GM12875 (cell line): ENCODE measurements around the gene XDH.

Experiments used
- H3K4me3 ChIP-seq: one replicate; pipeline ENCODE4 v1.5.1; 2011; ENCODE audit warnings: low read depth, low read length, control low read depth
- CTCF ChIP-seq: IDR thresholded peaks from 2 replicates; pipeline ENCODE4 v1.5.1; 2011; ENCODE audit warnings: low read depth, mild to moderate bottlenecking, control low read depth, inconsistent platforms, low read length, moderate library complexity, borderline replicate concordance; ENCODE audit not compliant: insufficient read depth

XDH gene

GRCh38 chr2:31381601-31382000 is 32.9 kb downstream of the XDH start:
- H3K4me3 ChIP-seq = no peak overlapping the region
- no peak for TF ChIP-seq CTCF

DNA sequence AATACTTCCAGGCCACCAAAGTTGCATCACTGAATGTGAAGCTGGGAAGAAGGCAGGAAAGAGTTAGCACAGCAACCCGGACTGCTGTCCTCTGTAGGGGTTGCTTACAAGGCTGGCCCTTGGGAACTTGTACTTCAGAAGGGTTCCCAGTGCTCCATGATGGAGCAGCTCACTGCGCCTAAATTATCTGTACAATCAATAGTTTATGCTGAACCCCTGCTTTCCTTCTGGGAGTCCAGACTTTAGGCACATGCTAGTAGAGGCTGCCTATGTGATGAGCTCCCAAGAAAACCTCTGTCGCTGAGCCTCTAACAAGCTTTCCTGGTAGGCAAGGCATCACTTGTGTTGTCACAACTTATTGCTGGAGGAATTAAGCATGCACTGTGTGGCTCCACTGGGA is 34.3 kb downstream of the XDH start:
- TF ChIP-seq CTCF = no peak

GRCh38 chr2:31379747-31380146 is 34.8 kb downstream of the XDH start:
- H3K4me3 ChIP-seq = no peak overlapping the region
- TF ChIP-seq CTCF = no peak

More for the DNA sequence above, 34.3 kb downstream of the XDH start:
- H3K4me3 ChIP-seq = no peak overlapping the region

DNA sequence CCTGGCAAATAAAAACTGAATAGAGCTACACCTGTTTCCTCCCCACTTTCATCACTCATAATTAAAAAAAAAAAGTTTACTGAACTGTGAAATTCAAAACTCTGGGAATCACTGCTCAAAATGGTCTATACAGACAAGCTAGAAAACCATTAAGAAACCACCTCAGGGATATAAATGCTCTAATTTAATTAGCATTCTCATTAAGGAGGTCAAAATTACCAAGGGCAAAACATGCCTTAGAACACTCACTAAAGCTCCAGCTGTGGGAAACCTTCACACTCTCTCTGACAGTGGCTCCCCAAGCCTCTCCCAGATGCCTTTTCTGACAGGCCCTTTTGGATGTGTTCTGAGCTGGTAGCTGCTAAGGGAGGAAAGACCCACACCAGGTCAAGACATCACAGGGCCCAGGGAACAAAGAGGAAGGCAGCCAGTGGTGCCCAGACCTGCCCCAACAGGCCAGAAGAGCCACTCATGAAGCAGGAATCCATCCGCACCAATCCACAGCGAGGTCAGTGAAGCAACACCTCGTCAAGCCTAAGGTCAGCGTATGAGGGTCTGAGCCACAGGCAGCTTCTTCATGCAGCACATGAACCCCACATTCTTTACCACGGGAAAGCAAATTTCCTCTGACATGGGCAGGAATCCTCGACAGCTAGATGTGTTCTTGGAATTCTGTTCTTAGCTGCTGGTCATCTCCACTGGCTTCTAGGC is 35.6 kb downstream of the XDH start:
- no peak for TF ChIP-seq CTCF
- no peak overlapping the region for H3K4me3 ChIP-seq

DNA sequence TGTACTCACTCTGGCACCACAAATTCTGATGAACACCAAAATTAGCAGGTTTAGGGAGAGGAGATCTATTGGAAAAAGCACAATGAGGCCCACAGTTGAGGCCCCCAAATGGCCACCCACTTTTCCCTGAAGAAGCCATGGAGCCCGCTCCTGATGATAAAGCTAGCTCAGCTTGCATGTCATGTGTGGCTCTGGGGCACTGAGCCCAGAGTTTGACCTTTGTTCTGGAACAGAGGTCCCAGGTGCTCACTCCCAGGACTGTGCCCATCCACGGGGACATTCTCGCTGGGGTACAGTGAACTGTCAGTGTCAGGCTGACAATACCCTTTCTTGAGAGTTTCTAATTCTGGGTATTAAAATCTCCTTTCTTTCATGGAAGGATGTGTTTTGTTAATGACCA is 36.2 kb downstream of the XDH start:
- TF ChIP-seq CTCF = no peak
- no peak overlapping the region for H3K4me3 ChIP-seq

DNA sequence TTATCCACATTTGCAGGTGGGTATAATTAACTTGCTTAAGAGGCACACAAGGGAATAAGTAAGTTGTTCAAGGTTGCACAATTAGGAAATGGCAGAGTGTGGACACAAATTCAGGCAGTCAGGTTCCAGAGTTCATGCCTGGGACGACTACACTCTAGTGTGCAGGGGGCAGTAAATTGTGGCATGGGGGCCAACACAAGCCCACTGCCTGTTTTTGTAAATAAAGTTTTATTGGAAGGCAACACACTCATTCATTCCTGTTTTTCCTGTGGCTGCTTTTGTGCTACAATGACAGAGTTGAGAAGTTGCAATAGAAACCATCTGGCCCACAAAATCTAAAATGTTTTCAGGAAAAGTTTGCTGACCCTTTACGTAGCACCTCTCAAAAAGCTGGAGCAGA is 41.4 kb downstream of the XDH start:
- no peak overlapping the region for H3K4me3 ChIP-seq
- TF ChIP-seq CTCF = no peak

DNA sequence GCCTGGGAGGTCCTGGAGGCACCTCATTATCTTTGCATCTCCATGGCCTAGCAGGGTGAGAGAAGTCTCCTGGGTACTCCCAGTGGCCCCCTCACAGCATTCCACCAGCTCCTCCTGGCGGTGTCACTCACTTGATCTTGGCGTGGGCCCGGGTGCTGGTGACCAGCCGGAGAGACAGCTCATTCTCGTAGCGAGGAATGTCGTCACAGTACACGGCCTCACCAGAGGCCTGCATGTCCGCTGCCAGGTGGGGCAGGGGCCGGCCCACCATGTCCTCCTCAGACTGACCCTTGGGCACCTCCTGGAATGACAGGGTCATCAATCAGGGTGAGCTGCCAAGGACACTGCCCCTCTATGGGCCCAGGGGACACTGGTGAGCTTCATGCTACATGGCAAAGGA is 42.4 kb downstream of the XDH start:
- no peak overlapping the region for H3K4me3 ChIP-seq
- TF ChIP-seq CTCF = no peak
